GM19463 (cell line): ENCODE measurements around the gene ZNF587B.
"Not testable (repeated sequence)": the region's sequence is repeated elsewhere in the genome, so short reads cannot be mapped to it uniquely, and the experiment has no call there.

Experiments
- ATAC-seq: cut with Tn5 transposase; IDR thresholded peaks from one replicate; pipeline ENCODE4 v1.9.1; 2021; ENCODE audit warnings: mild to moderate bottlenecking, moderate library complexity; ENCODE audit not compliant: unreplicated experiment

ZNF587B gene

GRCh38 chr19:57867868-57868492 is 37.9 kb downstream of the ZNF587B start:
- no peak for ATAC-seq

GRCh38 chr19:57869655-57870054 is 39.6 kb downstream of the ZNF587B start:
- not testable (repeated sequence) for ATAC-seq

- no peak for ATAC-seq
These were observed 40.1 kb downstream of the ZNF587B start for GRCh38 chr19:57870225-57870624.

- ATAC-seq: no peak
These were observed 42.4 kb downstream of the ZNF587B start for GRCh38 chr19:57872450-57872849.

GRCh38 chr19:57873883-57874799 is 44.0 kb downstream of the ZNF587B start:
- not testable (repeated sequence) for ATAC-seq

- no peak for ATAC-seq
These were observed 55.9 kb downstream of the ZNF587B start for GRCh38 chr19:57886046-57886445.

DNA sequence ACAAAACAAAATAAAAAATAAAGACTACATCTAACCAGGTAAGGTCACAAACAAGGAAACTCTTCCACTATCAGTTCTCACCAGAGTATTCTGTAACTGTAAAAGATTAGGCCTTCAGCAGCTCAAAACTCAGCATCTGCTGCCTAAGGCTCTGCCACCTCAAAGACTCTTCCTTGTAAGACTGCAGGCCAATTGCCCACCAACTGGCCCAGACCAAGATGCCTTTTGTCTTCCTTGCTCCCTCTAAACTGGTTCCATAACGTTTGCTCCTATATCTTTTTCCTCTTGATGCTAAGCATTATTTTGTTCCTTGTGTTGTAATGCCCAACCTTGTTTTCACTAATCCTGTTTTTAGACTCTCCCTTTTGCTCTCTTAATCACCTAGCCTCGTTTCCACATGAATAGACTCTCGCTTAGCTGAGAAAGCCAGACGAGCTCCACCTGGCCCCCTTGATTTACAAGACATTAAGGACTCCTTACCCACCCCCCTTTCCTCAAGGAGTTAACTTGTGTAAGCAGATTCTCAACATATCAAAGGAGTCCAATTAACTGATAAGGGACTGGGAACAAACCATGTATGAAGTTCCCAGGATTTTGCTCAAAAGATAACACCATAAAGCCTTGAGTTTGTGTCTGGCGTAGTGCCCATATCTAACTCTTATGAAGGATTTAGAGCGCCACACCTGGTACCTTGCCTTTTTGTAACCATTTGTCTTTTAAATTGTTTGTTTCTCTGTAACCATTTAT is 57.3 kb downstream of the ZNF587B start:
- ATAC-seq: no peak

DNA sequence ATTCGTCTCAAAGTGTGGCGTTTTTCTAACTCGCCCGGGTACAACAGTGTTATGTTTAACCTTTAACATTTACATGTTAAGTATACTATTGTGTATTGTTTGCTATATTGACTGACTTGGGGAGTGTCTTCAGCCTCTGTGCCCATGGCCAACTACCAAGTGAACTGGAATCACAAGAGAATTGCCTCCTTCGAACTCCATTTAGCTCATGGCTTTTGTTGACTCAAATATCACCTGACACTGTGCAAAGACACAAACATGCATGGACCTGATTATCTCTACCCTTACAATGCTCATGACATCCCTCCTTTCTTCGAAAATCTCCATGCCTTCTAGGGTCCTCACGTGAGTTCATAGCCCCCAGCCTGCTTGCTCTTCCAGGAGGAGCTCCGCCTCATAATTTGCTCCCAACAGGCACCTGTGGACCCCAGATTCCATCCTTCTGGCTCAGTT is 58.0 kb downstream of the ZNF587B start:
- no peak for ATAC-seq

DNA sequence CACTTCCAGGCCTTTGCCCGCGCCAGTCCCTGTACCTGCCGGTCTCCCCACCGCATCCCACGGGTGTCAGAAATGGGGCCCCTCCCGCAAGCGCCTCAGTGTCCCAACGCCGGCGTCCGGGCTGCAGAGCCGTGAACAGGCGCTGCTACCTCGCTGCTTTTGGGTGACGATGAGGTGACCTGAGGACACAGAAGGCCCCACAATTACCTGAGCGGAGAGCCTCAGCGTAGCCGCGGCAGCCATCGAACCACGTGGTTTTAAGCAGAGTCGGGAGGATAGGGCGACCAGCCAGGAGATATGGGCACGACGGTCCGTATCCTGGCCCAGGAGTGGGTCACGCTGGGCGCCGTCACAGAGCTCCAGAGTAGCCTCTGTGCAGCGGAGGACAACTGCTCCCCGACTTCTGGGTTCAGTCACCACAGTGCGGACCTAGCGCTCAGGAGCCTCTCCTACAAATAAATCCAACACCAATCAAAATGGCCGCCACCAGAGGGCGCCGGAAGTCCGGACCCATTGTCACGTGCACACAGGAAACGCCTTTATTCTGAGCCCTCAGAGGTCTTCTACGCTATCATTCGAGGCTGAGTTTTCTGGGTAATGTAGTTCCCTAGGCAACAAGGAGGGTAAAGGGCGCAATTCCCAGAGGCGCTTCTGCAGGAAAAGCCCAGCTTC is 58.6 kb downstream of the ZNF587B start, which contains the start of gene ZNF814:
Gene ZNF814, minus strand, starts transcription at position 478 of the 672 bp plus-strand sequence. Its CDS starts 235 bp downstream, at position 243.
- no peak for ATAC-seq

- ATAC-seq: not testable (repeated sequence)
These were observed 60.6 kb downstream of the ZNF587B start for GRCh38 chr19:57890706-57891105.
